Adrenal gland (tissue), 12 donors: ENCODE data around the gene CCL26. TPM values are rescaled to one million over a fixed set of nuclear protein-coding genes. Genes with fewer than 3 reads are reported as not detected.
A peak's percentile ranks its signal among the peaks of the same experiment; 100 is the strongest.
"Not testable (repeated sequence)": the region's sequence is repeated elsewhere in the genome, so short reads cannot be mapped to it uniquely, and the experiment has no call there.

Experiments
- DNase-seq, 7 donors: peaks; one replicate each; pipeline ENCODE4 v3.0.0-alpha.2; 2019 to 2020
- H3K27ac ChIP-seq, 5 donors: fragments of 200-600 bp; sonication (generic) in 4 of 5; 1 replicate in 3 of 5; 2 replicates in 2 of 5; pipeline versions ENCODE4 v1.5.1 to v1.8.0; 2016 to 2020; ENCODE audit warnings: mild to moderate bottlenecking in 1 of 5
- H3K27me3 ChIP-seq: fragments of 200-600 bp; 2 replicates; pipeline ENCODE4 v1.8.0; 2021
- H3K36me3 ChIP-seq, 2 donors: fragments of 200-600 bp; replicated peaks in 1 of 2; 1 replicate in 1 of 2; 2 replicates in 1 of 2; pipeline versions ENCODE4 v1.5.1 to v1.8.0; 2018 to 2022
- H3K4me1 ChIP-seq, 2 donors: fragments of 200-600 bp; replicated peaks in 1 of 2; 1 replicate in 1 of 2; 2 replicates in 1 of 2; pipeline versions ENCODE4 v1.5.1 to v1.8.0; 2018 to 2021
- H3K4me3 ChIP-seq, 4 donors: fragments of 200-600 bp; sonication (generic) in 3 of 4; one replicate each; pipeline ENCODE4 v1.5.1; 2016 to 2018
- H3K9me3 ChIP-seq, 3 donors: fragments of 200-600 bp; sonication (generic) in 1 of 3; replicated peaks in 1 of 3; 1 replicate in 2 of 3; 2 replicates in 1 of 3; pipeline versions ENCODE4 v1.5.1 to v1.8.0; 2016 to 2021
- POLR2A ChIP-seq, 2 donors: fragments of 450-650 bp; IDR thresholded peaks; one replicate each; pipeline ENCODE4 v1.6.1; 2017; ENCODE audit warnings: antibody characterized with exemption in 2 of 2, mild to moderate bottlenecking in 2 of 2, moderate library complexity in 1 of 2
- WGBS, 4 donors: extraction: QIAGEN DNeasy Blood & Tissue Kit in 2 of 4; methylation state at CpG; one replicate each; pipeline versions ENCODE4 v1.1.5 to v1.1.7; 2013 to 2017; 5-methylcytosine and 5-hydroxymethylcytosine counted together
- intact Hi-C, 2 donors: fragments of 100-400 bp; cut with DNase I; formaldehyde crosslinking; loops; one replicate each; pipeline versions ENCODE4 v1.14.1 to v1.15.0; 2022 to 2023
- polyA plus RNA-seq, 3 donors: library from polyadenylated mRNA; stranded (reverse); fragments of 200-250 nt in 2 of 3; fragments of 350-450 nt in 1 of 3; fragmentation: Illumina TruSeq in 1 of 3; extraction: RNeasy Lipid Tissue Mini Kit (QIAGEN cat#74804) in 1 of 3; gene quantifications; one replicate each; pipeline ENCODE4 v1.2.3, GENCODE V29; 2013 to 2014
- total RNA-seq, 9 donors: library from RNA; depleted of rRNA in 4 of 9; stranded (reverse); fragments of >200 nt in 4 of 9; fragments of 120-200 nt in 1 of 9; fragmentation: NEBNext Ultra II Directional in 1 of 9; extraction: Animal tissue kit (Norgen Biotek cat#: 25700) in 1 of 9; gene quantifications; one replicate each; pipeline versions ENCODE4 v1.1.0 to v1.2.4, GENCODE V29; 2013 to 2023
- TF ChIP-seq, protein P1 (sequence below), 6 experiments: fragments of 450-650 bp in 4 of 6; fragments of 200-600 bp in 2 of 6; sonication (generic) in 1 of 6; IDR thresholded peaks; 1 replicate in 5 of 6; 2 replicates in 1 of 6; pipeline versions ENCODE4 v1.5.1 to v1.8.0; 2016 to 2021; ENCODE audit warnings: antibody characterized with exemption in 6 of 6, mild to moderate bottlenecking in 2 of 6, moderate library complexity in 1 of 6
- donor health status: healthy with polysubstance abuse.
- donor health status: Bipolar disorder and iron deficiency.
- donor health status: DM: yes; HTN: yes; CAD: no.
- donor health status: DM: no; HTN: no; CAD: no.
- donor health status: DM: no; HTN: no; CAD: no.
- donor health status: DM: yes; HTN: yes; CAD: no.

Gene CCL26
- total and polyA plus RNA-seq, 12 donors = 0.44 to 9.5 (median 1.4) TPM; not detected in 3

- Histone ChIP-seq H3K4me3 (no peak overlapping the region), H3K4me1 (peaks cover 0 to 5% of the 10 kb centered on the region in 2 donors), H3K9me3 (no peaks in the 10 kb centered on the region), H3K27me3 (no peaks in the 10 kb centered on the region), H3K27ac (no peak overlapping the region), H3K36me3 (no peaks in the 10 kb centered on the region)
- DNase-seq = no peak
- TF ChIP-seq, protein P1, sequence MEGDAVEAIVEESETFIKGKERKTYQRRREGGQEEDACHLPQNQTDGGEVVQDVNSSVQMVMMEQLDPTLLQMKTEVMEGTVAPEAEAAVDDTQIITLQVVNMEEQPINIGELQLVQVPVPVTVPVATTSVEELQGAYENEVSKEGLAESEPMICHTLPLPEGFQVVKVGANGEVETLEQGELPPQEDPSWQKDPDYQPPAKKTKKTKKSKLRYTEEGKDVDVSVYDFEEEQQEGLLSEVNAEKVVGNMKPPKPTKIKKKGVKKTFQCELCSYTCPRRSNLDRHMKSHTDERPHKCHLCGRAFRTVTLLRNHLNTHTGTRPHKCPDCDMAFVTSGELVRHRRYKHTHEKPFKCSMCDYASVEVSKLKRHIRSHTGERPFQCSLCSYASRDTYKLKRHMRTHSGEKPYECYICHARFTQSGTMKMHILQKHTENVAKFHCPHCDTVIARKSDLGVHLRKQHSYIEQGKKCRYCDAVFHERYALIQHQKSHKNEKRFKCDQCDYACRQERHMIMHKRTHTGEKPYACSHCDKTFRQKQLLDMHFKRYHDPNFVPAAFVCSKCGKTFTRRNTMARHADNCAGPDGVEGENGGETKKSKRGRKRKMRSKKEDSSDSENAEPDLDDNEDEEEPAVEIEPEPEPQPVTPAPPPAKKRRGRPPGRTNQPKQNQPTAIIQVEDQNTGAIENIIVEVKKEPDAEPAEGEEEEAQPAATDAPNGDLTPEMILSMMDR (IDR thresholded peaks at IDR 0.05) = no peak
- TF ChIP-seq POLR2A (IDR thresholded peaks at IDR 0.05) = no peak
- intact Hi-C loops = no loop called here
- WGBS, 4 donors = 69 to 83% (median 76%) methylated on average over 12 of the region's 12 CpGs
Measured at GRCh38 chr7:75776295-75776971, 4.4 kb upstream of the CCL26 start.

DNA sequence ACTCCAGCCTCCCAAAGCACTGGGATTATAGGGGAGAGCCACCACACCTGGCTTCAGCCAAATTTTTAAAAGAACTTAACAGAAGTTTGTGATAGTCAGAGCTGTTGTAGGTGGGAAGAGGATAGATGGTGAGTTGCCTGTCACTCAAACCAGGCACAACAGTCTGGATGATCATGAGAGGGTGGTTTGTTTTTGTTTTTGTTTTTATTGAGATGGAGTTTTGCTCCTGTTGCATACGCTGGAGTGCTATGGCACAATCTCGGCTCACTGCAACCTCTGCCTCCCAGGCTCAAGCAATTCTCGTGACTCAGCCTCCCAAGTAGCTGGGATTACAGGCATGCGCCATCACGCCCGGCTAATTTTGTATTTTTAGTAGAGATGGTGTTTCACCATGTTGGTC is 1.9 kb upstream of the CCL26 start:
- H3K27me3 ChIP-seq, H3K36me3 ChIP-seq, DNase-seq, H3K4me3 ChIP-seq, intact Hi-C loops, H3K4me1 ChIP-seq, H3K27ac ChIP-seq, H3K9me3 ChIP-seq: not testable (repeated sequence)
- 92 to 94% (median 93%) methylated on average over 6 of the region's 6 CpGs for WGBS, 4 donors

DNA sequence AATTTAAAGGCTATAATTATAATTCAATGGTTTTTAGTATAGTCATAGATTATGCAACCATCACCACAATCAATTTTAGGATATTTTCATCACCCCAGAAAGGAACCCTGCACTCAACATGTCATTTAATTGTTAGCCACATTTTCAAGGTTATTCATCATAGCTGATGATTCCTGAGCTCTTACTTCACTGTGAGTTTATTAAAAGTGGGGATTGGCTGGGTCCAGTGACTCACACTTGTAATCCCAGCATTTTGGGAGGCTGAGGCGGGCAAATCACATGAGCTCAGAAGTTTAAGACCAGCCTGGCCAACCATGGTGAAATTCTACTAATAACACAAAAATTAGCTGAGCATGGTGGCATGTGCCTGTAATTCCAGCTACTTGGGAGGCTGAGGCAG is 787 bp downstream of the CCL26 start:
- 78 to 93% (median 92%) methylated on average over 1 of the region's 1 CpG for WGBS, 4 donors
- H3K36me3 ChIP-seq = no peaks in the 10 kb centered on the region
- H3K9me3 ChIP-seq = no peaks in the 10 kb centered on the region
- TF ChIP-seq, protein P1 (IDR thresholded peaks at IDR 0.05) = no peak
- no peak for TF ChIP-seq POLR2A (IDR thresholded peaks at IDR 0.05)
- peak overlapping the region in 2 of 5 donors; percentile 46 to 81 for H3K27ac ChIP-seq
- peaks cover 0 to 5% of the 10 kb centered on the region in 2 donors for H3K4me1 ChIP-seq
- DNase-seq = no peak
- no peaks in the 10 kb centered on the region for H3K27me3 ChIP-seq
- no peak overlapping the region for H3K4me3 ChIP-seq
- intact Hi-C loops = no loop called here

DNA sequence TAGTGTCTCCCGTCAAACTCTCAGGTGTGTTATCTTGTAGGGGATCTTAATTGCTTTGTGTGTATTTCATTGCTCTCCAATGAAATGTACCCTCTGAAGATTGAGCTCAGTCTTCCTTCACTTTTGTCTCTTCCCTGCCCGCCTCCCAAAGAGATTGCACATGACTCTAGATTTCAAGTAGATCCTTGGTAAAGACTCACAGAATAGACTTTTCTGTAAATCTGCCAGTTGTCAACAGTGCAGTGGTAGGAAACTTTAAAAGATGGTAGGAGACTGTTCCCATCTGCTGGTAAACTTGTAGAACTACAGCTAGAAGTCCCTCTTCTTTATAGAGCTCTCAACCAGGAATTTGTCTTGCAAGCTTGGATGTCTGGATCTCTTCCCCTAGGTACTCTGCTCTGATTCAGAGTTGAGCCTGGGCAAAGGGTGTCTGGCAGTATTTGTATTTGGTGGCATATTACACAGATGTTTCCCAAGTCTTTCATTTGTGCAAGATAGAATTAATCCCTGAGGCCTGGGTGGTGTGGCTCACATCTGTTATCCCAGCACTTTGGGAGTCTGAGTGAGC is 9.6 kb downstream of the CCL26 start:
- 13 to 38% (median 17%) methylated on average over 2 of the region's 2 CpGs for WGBS, 4 donors
- TF ChIP-seq, protein P1 (IDR thresholded peaks at IDR 0.05) = peak; percentile 65 to 86 (median 82)
- no peak for TF ChIP-seq POLR2A (IDR thresholded peaks at IDR 0.05)
- intact Hi-C loops = loop anchor here in 1 of 2 donors (10.0 kb wide), 1 partner anchor 208 kb away; no protein-coding TSS in a partner anchor

GRCh38 chr7:75761801-75762200 is 10.2 kb downstream of the CCL26 start:
- not testable (repeated sequence) for H3K27ac ChIP-seq, DNase-seq, H3K9me3 ChIP-seq, H3K4me1 ChIP-seq, H3K4me3 ChIP-seq, H3K27me3 ChIP-seq, H3K36me3 ChIP-seq
- WGBS, 4 donors = 69 to 100% (median 78%) methylated on average over 2 to 3 of the region's 3 CpGs
- intact Hi-C loops = loop anchor here in 1 of 2 donors (10.0 kb wide), 1 partner anchor 207 kb away; no protein-coding TSS in a partner anchor

More for the DNA sequence above, 9.6 kb downstream of the CCL26 start:
- no peaks in the 10 kb centered on the region for H3K4me1 ChIP-seq
- H3K4me3 ChIP-seq = no peak overlapping the region
- no peak for DNase-seq
- no peaks in the 10 kb centered on the region for H3K27me3 ChIP-seq
- no peaks in the 10 kb centered on the region for H3K36me3 ChIP-seq
- H3K27ac ChIP-seq = no peak overlapping the region
- no peaks in the 10 kb centered on the region for H3K9me3 ChIP-seq
